C4-2B (cell line): ENCODE results near the gene CXADR.
A peak's percentile ranks its signal among the peaks of the same experiment; 100 is the strongest.

ENCODE experiments used
- H3K27ac ChIP-seq: fragments of 450-650 bp; 2 replicates; pipeline ENCODE4 v1.5.1; 2017
- ZFX ChIP-seq: fragments of 450-650 bp; IDR thresholded peaks from 2 replicates; pipeline ENCODE4 v1.6.1; 2017
- TF ChIP-seq, protein P1 (sequence below): fragments of 450-650 bp; conservative IDR thresholded peaks from 2 replicates; pipeline ENCODE4 v1.5.1; 2017; ENCODE audit warnings: mild to moderate bottlenecking

The CXADR gene

DNA sequence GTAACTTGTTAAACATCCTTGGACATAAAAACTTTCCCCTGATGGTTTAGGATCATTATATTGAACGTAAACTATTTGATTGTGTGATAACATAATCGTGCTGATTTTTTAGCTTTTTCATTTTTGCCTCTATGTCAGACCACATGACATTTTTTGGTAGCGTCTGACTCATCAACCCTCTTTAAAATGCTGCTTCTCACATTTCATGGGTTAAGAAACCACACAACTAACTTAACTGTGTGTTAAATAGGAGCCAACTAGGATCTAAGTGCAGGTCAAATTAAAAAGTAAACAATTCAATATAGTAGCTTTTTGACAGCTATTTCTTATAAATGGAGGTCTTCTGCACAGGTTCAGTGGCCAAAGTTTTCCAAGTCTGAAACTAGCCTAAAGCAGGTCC is 90.0 kb downstream of the CXADR start:
- no peak for TF ChIP-seq ZFX
- TF ChIP-seq, protein P1, sequence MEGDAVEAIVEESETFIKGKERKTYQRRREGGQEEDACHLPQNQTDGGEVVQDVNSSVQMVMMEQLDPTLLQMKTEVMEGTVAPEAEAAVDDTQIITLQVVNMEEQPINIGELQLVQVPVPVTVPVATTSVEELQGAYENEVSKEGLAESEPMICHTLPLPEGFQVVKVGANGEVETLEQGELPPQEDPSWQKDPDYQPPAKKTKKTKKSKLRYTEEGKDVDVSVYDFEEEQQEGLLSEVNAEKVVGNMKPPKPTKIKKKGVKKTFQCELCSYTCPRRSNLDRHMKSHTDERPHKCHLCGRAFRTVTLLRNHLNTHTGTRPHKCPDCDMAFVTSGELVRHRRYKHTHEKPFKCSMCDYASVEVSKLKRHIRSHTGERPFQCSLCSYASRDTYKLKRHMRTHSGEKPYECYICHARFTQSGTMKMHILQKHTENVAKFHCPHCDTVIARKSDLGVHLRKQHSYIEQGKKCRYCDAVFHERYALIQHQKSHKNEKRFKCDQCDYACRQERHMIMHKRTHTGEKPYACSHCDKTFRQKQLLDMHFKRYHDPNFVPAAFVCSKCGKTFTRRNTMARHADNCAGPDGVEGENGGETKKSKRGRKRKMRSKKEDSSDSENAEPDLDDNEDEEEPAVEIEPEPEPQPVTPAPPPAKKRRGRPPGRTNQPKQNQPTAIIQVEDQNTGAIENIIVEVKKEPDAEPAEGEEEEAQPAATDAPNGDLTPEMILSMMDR, result no peak
- no peak overlapping the region for H3K27ac ChIP-seq

DNA sequence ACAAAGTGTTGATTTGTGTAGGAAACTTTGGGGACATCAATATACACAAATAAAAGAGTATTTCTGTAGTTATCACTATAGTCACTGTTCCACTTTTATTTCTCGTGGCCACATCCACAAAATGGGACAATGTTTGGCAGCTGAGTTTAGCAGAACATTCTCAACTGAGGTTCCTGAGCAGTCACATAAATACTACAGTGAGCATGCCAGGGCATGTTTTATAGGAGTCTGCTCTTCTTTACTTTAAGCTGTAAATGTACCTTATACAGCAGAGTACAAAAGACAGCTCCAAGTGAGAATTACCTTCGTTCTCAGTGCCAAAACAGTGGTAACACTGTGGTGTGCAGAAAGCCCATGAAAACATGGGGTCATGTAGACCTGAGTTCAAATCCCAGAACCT is 94.8 kb downstream of the CXADR start:
- TF ChIP-seq ZFX, result no peak
- TF ChIP-seq, protein P1, result no peak
- peak overlapping the region; percentile 41; the same call in 1 of the 2 replicates for H3K27ac ChIP-seq

DNA sequence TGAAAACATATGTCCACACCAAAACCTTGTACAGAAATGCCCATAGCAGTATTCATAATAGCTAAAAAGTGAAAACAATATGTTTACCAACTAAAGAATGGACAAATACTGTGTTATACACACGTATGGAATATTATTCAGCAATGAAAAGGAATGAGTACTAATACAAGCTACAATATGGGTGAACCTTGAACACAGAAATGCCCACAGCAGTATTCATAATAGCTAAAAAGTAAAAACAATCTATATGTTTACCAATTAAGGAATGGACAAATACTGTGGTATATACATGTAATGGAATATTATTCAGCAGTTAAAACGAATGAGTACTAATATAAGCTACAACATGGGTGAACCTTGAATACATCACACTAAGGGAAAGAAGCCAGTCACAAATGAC is 96.8 kb downstream of the CXADR start:
- TF ChIP-seq ZFX, result no peak
- TF ChIP-seq, protein P1, result no peak
- no peak overlapping the region for H3K27ac ChIP-seq

DNA sequence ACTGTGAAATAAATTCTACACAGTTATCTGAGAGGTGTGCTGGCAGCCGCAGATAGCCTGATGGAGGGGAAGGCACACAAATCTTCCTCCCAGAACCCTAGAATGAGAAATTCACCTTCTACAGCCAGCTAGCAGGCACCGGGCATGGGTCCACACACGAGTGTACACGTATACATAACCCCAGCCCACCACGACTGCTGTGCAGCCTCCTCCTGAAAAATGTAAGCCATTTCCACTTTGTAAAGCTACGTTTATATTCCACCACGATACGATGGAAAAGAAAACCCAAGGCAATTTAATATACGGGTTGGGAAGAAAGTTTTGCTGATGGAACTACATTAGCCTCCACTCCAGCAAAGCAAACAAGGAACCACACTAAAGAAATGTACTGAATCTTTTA is 98.1 kb downstream of the CXADR start:
- TF ChIP-seq, protein P1, result no peak
- TF ChIP-seq ZFX, result no peak
- peak overlapping the region; percentile 70 for H3K27ac ChIP-seq

DNA sequence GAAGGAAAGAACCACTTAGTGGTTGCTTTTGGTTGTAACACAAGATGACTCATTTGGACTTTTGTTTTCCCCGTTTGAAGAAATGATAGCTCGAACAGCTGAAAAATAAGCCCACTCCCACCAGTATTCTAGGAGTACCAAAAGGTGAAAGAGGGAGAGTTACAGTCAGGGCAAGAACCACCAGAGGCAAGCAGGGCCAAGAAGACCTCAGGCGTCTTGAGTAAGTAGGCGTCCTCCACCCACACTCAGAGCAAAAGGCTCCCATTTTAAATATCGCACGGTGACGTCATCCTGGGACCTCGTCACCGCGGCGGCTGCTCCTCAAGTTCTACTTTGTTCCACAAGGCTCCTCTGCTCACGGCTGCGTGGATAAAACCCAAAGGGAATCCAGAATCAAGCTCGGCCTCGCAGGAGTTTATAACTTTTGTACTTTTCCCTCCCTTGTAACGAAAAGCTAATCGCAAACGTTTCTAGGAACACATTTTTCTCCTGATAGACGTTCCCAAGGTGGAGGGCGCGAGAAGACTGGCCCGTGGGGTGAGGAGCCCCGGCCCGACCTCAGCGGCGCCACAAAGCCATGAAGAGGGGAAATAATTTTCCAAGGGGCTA is 98.7 kb downstream of the CXADR start:
- peak overlapping the region; percentile 70 for H3K27ac ChIP-seq
- TF ChIP-seq, protein P1, result no peak
- no peak for TF ChIP-seq ZFX

DNA sequence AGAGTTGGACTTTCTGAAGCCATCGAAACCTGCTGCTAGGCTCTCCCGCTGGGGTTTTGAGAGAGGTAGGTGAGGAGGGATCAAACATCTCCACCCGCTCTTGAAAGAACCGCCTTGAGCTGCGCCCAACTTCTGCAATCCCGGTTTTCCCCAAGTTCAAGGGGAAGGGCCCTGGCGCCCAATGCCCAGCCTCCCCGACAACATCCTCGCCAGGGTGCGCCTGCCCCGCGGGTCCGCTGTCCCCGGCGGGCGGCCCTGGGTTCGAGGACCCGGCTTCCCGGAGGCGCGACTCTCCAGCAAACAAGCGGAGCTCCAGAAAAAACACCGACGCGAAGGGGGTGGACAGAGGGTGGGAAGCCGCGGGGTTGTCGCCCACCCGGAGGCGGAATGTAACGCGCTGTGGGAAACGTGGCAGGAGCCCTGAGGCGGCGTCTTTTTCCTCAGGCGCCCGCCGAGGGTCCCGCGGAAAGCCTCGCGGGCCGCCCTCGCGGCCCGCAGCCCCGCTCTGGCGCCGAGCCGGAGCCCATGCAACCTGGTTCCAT is 99.3 kb downstream of the CXADR start:
- peak overlapping the region; percentile 70 for H3K27ac ChIP-seq
- TF ChIP-seq ZFX, result no peak
- TF ChIP-seq, protein P1, result no peak

DNA sequence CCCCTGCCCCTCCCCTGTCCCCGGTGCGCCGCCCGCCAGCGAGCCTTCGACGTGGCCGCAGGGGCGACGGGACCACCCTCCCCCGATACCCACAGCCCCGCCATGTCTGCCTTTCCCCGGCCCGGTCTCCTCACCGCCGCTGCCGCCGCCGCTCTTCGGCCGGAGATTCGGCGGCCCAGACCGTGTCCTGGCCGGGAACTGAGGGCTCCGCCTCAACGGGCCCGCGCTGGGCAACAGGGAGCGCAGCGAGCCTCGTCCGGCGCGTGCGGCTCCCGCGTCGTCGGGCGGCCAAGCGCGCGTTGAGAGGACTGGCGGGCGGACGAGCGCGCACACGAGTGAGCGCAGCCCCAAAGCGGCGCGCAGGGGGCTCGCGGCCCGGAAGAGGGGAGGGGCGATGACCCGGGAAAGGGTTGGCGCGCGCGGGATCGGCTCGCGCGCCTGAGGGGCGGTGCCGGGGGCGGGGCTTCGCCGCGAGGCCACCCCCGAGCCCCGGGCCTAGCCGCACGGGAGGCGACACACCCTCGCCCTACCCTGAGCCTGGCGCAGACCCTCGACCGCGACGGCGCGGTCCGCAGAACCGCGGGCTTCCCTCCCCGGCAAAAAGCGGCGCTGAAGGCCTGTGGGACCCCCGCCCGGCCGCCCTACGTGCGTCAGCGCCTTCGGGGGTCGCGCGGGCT is 99.9 kb downstream of the CXADR start, which contains the start of gene BTG3:
Gene BTG3 (minus strand): TSS at position 337 of the 677 bp plus-strand sequence. CDS start 3,757 bp downstream, outside the sequence.
- no peak; the same call in none of the 2 replicates for TF ChIP-seq ZFX
- TF ChIP-seq, protein P1, result no peak
- H3K27ac ChIP-seq, result peak within 1 kb of the TSS; percentile 70
